AG10803 (cell line): ENCODE results near the gene KCNMA1.
"Not testable (repeated sequence)": the region's sequence is repeated elsewhere in the genome, so short reads cannot be mapped to it uniquely, and the experiment has no call there.

Experiments used
- DNase-seq: peaks from one replicate; pipeline ENCODE4 v3.0.0; 2010; ENCODE audit warnings: low read depth
- H3K4me3 ChIP-seq: 2 replicates; pipeline ENCODE4 v1.5.1; 2011; ENCODE audit warnings: mild to moderate bottlenecking, low read length, control low read depth
- CTCF ChIP-seq: conservative IDR thresholded peaks from 2 replicates; pipeline ENCODE4 v1.5.1; 2011; ENCODE audit warnings: mild to moderate bottlenecking, low read length, control low read depth, inconsistent platforms

The KCNMA1 gene

GRCh38 chr10:77413231-77413630 lies 224.4 kb downstream of the KCNMA1 start:
- H3K4me3 ChIP-seq = no peak overlapping the region
- no peak for TF ChIP-seq CTCF
- no peak for DNase-seq

GRCh38 chr10:77412573-77413133 lies 225.0 kb downstream of the KCNMA1 start:
- not testable (repeated sequence) for DNase-seq, H3K4me3 ChIP-seq

DNA sequence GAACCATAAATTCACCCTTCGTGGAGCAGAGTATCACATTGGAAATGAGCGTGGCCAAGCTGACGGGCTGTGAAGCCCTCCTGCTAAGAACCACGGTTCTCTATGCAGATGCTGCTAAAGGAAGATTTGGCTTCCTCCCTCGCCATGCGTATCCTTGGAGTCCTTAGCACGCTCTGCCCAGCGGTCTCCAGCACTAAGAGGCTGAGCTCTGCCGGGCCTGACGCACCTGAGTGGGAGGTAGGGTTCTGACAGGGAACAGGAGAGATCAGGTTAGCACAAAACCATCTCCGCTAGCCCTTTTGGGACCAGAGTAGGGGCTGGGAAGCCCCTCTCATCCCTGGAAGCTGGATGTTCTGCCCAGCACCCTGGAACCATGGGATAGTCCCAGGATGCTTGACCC lies 225.8 kb downstream of the KCNMA1 start:
- TF ChIP-seq CTCF = no peak
- no peak for DNase-seq
- H3K4me3 ChIP-seq = no peak overlapping the region

DNA sequence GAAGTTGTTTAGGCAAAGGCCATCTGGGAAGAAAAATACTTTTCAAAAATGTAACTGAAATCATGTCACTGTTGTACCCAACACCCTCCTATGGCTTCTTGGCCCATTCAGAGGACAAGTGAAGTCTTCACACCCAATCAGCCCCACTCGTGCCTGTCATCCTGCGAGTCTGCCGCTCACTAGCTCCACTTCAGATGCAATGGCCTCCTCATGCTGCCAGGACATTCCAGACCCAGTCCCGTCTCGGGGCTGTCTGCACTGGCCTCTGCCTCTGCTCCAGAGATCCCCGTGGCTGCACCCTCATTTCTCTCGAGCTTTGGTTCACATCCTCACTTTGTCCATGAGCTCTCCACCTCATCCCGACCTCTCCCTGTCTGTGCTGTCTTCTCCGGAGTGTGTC lies 227.1 kb downstream of the KCNMA1 start:
- no peak for TF ChIP-seq CTCF
- DNase-seq = no peak
- H3K4me3 ChIP-seq = no peak overlapping the region

- no peak overlapping the region for H3K4me3 ChIP-seq
- DNase-seq = no peak
- TF ChIP-seq CTCF = no peak
These were observed 227.7 kb downstream of the KCNMA1 start for GRCh38 chr10:77409697-77410471.

GRCh38 chr10:77408259-77408658 lies 229.3 kb downstream of the KCNMA1 start:
- no peak for DNase-seq
- TF ChIP-seq CTCF = no peak
- H3K4me3 ChIP-seq = no peak overlapping the region

DNA sequence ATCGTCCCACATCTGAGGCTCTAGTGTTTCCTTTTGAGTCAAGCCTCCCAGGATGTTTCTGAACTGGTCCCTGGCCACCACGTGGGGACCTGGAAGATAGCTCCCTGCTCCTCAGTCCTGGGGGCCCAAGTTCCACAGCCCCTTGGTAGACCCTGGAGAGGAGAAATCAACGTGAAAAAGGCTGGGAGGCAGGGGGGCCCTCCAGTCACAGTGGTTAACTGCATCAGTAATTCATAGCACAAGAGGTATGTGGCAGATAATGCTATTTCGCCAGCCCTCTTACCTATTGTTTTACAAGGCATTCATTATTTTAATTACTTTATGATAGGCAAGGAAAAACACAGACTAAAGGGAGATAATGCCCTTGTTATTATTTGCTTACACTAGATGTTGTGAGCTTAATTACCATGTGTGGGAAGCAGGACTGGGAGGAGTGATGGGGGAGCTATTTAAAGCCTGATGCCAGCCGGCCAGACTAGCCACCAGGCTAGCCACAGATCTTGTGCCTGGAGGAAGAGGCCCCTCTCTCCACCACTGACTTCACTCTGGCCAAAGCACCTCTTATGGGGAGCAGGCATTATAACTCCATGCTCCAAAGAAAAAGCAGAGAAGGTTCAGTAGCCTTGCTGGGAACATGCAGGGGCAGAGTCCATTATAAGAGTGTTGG lies 230.7 kb downstream of the KCNMA1 start:
- no peak for TF ChIP-seq CTCF
- no peak overlapping the region for H3K4me3 ChIP-seq
- DNase-seq = no peak
